ENCODE results near the gene FAR2.

FAR2 gene

DNA sequence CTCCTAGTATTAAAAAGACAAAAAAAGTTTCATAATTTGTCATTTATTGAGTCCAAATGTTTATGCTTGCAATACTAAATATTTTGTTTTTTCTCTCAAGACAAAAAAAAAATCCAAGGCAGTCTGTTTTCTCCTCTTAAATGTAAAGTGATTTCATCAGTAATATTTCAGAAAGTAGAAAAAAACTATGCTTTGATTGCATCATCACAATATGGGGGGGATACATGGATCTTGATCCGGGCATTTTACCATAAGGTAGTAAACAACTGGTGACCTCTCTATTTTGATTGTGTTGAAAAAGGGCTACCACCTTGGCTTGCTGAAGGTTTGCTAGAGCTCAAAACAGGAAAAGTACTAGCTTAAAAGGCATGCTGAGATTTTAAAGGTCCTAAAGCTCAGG is 188.2 kb downstream of the FAR2 start:
- H3K27ac ChIP-seq: no peak overlapping the region
- TF ChIP-seq, protein P1, sequence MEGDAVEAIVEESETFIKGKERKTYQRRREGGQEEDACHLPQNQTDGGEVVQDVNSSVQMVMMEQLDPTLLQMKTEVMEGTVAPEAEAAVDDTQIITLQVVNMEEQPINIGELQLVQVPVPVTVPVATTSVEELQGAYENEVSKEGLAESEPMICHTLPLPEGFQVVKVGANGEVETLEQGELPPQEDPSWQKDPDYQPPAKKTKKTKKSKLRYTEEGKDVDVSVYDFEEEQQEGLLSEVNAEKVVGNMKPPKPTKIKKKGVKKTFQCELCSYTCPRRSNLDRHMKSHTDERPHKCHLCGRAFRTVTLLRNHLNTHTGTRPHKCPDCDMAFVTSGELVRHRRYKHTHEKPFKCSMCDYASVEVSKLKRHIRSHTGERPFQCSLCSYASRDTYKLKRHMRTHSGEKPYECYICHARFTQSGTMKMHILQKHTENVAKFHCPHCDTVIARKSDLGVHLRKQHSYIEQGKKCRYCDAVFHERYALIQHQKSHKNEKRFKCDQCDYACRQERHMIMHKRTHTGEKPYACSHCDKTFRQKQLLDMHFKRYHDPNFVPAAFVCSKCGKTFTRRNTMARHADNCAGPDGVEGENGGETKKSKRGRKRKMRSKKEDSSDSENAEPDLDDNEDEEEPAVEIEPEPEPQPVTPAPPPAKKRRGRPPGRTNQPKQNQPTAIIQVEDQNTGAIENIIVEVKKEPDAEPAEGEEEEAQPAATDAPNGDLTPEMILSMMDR (conservative IDR thresholded peaks at IDR 0.05): no peak
- no peak for TF ChIP-seq ZFX (IDR thresholded peaks at IDR 0.05)

DNA sequence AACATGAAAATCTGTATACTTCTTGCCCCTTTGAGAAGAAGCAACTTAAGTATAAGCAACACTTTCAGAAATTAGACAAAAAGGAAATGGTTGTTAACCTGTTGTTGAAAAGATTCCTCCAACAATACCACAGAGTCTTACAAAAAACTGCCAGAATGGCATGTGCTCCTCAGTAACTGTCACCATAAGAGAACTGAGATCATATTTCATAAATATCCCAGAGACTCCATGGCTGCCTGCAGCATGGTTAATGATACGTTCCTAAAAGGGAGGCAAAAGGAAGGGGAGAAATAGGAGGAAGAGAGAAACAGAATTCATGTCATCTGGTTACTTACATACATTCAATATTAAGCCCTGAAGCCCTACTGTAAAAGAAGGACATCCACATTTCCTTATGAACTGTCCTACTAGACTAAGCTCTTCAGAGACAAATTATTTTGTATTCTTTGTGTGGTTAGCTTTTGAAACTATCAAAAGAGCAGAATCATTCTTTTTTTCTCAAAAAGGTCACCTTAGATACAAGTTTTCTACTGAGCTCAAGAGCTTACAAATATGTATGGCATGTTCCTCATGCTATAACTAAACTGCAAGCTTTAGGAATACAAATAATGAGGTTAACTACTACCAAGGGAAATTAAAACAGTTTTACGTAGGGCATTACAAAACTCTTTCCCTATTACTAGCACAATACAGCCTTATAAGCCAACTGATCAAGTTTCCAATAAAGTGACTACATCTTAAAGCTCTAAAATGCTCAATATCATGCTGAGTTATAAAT is 194.1 kb downstream of the FAR2 start:
- no peak overlapping the region for H3K27ac ChIP-seq
- TF ChIP-seq, protein P1 (conservative IDR thresholded peaks at IDR 0.05): no peak
- TF ChIP-seq ZFX (IDR thresholded peaks at IDR 0.05): no peak

DNA sequence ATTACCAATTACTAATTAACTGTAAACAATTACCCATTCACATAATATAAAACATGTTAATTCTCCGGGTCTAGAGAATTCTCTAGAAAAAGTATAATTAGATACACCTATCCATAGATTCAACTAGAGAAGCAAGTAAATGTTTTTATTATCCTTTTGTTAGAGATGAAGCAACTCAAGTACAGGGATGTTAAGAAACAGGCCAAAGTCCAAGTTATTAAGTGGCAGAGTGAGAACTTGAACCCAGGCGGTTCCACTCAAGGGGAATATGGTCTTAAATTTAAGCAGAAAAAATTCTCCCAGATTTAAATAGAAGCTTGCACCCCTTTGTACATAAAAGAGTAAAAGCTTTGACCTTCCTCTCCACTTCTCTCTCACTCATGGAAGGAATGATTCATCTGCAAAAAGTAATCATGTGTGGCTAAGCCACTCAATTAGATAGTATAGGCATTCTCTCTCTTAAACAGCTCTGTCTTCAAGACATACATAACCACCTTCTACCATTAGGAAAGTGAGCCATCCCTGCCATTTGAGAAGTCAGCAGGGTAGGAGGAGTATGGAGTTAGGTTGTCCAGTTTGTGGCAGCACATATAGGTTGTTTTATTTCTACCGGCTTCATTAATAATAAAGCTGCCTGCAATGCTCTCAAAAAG is 197.8 kb downstream of the FAR2 start:
- no peak overlapping the region for H3K27ac ChIP-seq
- TF ChIP-seq ZFX (IDR thresholded peaks at IDR 0.05): no peak

DNA sequence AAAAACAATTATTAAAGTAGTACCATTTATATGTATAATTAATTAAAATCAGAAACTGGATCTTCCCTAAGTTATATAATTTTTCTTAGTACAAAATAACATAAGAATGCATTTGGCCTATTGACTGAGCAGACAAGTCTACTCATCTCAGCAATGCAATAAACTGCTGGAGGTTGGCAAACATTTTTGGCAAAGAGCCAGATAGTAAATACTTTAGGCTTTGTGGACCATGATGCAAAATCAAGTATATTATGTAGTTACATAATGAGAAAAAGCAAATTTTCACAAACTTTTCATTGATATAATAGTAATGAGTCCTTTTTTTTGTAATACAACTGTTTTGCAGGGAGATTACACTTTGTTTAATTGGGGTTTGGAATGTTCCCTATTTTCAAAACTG is 201.0 kb downstream of the FAR2 start:
- TF ChIP-seq ZFX (IDR thresholded peaks at IDR 0.05): no peak
- TF ChIP-seq, protein P1 (conservative IDR thresholded peaks at IDR 0.05): no peak
- no peak overlapping the region for H3K27ac ChIP-seq

DNA sequence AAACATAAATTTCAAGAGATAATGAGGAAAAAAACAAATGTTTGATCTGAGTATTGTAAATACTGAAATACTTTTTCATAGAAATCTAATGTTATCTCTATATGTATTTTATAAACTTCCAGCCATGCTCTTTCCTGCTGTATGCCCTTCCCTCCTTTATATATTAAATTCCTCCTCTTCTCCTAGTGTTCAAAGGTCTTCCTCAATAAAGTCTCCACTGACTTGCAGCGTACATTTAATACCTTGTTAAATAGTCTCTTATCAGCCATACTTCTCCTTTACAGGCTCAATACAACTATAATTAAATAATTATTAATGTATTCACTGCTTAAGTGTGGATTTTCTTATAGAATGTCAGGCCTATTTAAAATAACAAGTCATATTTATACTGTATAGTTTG is 205.9 kb downstream of the FAR2 start:
- no peak overlapping the region for H3K27ac ChIP-seq
- TF ChIP-seq ZFX (IDR thresholded peaks at IDR 0.05): no peak
- TF ChIP-seq, protein P1 (conservative IDR thresholded peaks at IDR 0.05): no peak

DNA sequence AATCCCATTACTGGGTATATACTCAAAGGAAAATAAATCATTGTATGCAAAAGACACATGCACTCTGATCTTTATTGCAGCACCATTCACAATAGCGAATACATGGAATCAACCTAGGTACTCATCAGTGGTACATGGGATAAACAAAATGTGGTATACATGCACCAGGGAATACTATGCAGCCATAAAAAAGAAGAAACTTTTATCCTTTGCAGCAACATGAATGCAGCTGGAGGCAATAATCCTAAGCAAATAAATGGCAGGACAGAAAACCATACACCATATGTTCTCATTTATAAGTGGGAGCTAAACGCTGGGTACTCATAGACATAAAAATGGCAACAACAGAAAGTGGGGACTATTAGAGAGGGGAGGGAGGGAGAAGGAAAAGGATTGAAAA is 216.0 kb downstream of the FAR2 start:
- no peak overlapping the region for H3K27ac ChIP-seq

DNA sequence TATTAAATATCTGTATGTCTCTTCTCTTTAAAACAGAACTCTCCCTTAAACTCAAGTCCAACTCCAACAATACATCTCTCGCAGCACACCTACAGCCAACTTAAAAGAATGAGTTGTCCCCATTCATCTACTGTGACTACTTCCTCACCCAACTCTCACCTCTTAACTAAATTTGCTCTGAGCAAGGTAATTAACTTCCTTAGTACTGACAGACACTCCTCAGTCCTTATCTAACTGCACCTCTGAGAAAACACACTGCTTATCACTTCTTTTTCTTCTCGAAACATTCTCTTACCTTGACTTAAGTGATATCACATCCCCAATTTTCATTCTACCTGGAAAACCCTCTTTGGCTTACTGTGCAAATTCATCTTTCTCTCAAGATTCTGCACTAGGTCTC is 224.9 kb downstream of the FAR2 start:
- TF ChIP-seq, protein P1 (conservative IDR thresholded peaks at IDR 0.05): no peak
- no peak for TF ChIP-seq ZFX (IDR thresholded peaks at IDR 0.05)
- no peak overlapping the region for H3K27ac ChIP-seq

More for the DNA sequence above, 216.0 kb downstream of the FAR2 start:
- TF ChIP-seq, protein P1 (conservative IDR thresholded peaks at IDR 0.05): no peak
- no peak for TF ChIP-seq ZFX (IDR thresholded peaks at IDR 0.05)
